Coronary artery (tissue), 2 donors: Measurements from ENCODE around the gene UGT2B7.

Experiments
- DNase-seq: peaks from one replicate; pipeline ENCODE4 v3.0.0-alpha.2; 2017; ENCODE audit warnings: low spot score
- H3K27ac ChIP-seq, 2 donors: fragments of 200-600 bp; sonication (generic); one replicate each; pipeline ENCODE4 v1.5.1; 2016 to 2019
- H3K4me3 ChIP-seq: fragments of 200-600 bp; sonication (generic); 2 replicates; pipeline ENCODE4 v1.5.1; 2016; ENCODE audit warnings: mild to moderate bottlenecking, moderate library complexity
- CTCF ChIP-seq: fragments of 200-600 bp; sonication (generic); IDR thresholded peaks from one replicate; pipeline ENCODE4 v1.5.1; 2019; ENCODE audit warnings: antibody characterized with exemption

The UGT2B7 gene

GRCh38 chr4:69156913-69157312 is 60.6 kb downstream of the UGT2B7 start:
- DNase-seq = no peak
- no peak for TF ChIP-seq CTCF
- Histone ChIP-seq H3K27ac (no peak overlapping the region), H3K4me3 (no peak overlapping the region)
